ENCODE data around the gene SLC22A23.
A peak's percentile ranks its signal among the peaks of the same experiment; 100 is the strongest.

The SLC22A23 gene

DNA sequence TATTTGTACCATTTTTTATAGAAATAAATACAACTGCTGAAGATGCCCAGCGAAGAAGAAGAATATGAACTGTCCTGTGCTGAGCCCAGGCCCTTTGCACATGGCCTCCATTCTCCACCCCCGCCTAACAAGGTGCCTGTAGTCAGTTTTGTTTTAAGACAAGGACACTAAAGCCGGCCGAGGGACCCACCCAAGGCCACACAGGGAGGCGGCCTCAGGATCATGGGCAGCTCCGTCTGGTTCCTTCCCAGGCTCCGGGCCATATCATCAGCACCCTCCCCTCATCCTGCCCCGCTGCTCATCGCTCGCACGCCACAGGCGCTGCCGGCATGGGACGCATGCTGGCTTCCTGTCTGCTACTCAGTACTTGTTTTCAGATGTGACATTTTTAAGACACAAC lies 176.8 kb downstream of the SLC22A23 start:
- TF ChIP-seq, protein P1, sequence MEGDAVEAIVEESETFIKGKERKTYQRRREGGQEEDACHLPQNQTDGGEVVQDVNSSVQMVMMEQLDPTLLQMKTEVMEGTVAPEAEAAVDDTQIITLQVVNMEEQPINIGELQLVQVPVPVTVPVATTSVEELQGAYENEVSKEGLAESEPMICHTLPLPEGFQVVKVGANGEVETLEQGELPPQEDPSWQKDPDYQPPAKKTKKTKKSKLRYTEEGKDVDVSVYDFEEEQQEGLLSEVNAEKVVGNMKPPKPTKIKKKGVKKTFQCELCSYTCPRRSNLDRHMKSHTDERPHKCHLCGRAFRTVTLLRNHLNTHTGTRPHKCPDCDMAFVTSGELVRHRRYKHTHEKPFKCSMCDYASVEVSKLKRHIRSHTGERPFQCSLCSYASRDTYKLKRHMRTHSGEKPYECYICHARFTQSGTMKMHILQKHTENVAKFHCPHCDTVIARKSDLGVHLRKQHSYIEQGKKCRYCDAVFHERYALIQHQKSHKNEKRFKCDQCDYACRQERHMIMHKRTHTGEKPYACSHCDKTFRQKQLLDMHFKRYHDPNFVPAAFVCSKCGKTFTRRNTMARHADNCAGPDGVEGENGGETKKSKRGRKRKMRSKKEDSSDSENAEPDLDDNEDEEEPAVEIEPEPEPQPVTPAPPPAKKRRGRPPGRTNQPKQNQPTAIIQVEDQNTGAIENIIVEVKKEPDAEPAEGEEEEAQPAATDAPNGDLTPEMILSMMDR (conservative IDR thresholded peaks at IDR 0.05; ENCODE audit: low read depth), result no peak
- no peak overlapping the region for H3K27ac ChIP-seq
- ChIA-PET POLR2A (ENCODE audit: low non-redundant PET) (interaction anchor here (0.7 kb wide), 1 partner anchor 453 kb away, joined by 3 read pairs; no protein-coding TSS in a partner anchor), CTCF (interaction anchor here (0.5 to 2.1 kb wide), 13 partner anchors 10 to 657 kb away, joined by 3 to 21 read pairs (median 3); partner anchors contain the start of genes FAM50B and SLC22A23)
- no peak for DNase-seq (ENCODE audit: low spot score)

DNA sequence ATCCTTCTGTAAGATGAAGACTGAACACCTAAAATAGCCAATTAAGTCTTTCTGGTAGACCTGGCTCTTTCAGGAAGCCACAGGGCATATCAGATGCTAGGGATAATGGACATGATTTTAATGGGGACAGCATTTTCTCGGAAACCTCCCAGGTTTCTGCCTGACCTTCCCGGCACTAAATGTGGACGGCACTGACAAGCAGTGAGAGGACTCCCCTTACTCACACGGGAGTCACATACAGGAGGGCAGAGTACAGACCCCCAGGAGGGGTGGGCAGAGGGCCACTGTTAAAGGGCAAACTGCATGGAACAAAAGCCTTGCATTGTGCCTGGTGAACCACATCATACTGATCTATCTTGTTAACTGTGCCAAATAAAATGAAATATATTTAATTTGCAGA lies 178.2 kb downstream of the SLC22A23 start:
- no peak for DNase-seq (ENCODE audit: low spot score)
- CTCF ChIA-PET, result interaction anchor here (0.9 kb wide), 1 partner anchor 428 kb away, joined by 4 read pairs; no protein-coding TSS in a partner anchor
- POLR2A ChIA-PET (ENCODE audit: low non-redundant PET), result no interaction called here
- H3K27ac ChIP-seq, result no peak overlapping the region
- TF ChIP-seq, protein P1 (conservative IDR thresholded peaks at IDR 0.05; ENCODE audit: low read depth), result no peak

DNA sequence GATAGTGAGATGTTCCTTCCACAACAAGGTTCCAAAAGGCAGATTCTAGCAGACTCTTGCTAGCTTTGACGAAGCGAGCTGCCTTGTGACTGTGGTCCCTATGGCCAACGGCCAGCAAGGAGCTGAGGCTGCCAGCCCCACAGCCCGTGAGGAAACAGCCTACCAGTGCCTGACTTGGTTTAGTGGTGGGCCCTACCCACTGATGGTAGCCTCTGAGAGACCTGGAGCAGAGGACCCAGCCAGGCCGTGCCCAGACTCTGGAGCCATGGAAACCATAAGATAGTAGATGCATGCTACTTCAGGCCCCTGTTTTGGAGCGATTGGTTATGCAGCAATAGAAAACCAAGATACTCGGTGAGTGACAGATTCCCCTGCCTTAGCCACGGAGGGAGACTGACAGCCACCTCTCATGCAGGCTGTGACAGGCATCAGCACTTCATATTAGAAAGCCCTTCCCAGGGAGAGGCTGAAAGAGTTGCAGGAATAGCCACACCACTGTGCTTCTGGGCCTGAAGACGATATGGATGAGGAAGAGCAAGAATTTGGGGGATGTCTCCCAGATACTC lies 178.9 kb downstream of the SLC22A23 start:
- no peak for DNase-seq (ENCODE audit: low spot score)
- TF ChIP-seq, protein P1 (conservative IDR thresholded peaks at IDR 0.05; ENCODE audit: low read depth), result no peak
- ChIA-PET POLR2A (ENCODE audit: low non-redundant PET) (no interaction called here), CTCF (no interaction called here)
- H3K27ac ChIP-seq, result no peak overlapping the region

DNA sequence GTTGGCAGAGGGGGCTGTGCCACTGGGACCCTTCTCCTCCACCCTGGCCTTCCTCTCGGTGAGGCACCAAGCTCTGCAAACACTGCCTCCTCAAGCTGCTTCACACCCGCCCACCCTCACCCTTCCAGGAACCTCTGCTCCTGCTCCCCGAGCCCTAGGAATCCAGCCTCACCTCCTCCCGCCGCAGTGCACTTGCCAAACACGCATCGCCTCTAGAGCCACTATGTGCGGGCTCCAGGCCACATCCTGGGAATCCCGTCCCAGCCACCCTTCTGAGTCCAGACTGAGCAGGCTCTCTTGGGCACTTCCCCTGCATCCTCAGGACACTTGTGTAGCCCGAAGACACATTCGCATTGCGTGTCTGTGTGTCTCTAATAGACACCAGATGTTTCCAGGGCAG lies 179.6 kb downstream of the SLC22A23 start:
- TF ChIP-seq, protein P1 (conservative IDR thresholded peaks at IDR 0.05; ENCODE audit: low read depth), result no peak
- peak overlapping the region; percentile 18; the same call in 1 of the 2 replicates for H3K27ac ChIP-seq
- CTCF ChIA-PET, result no interaction called here
- no peak for DNase-seq (ENCODE audit: low spot score)
- POLR2A ChIA-PET (ENCODE audit: low non-redundant PET), result no interaction called here

DNA sequence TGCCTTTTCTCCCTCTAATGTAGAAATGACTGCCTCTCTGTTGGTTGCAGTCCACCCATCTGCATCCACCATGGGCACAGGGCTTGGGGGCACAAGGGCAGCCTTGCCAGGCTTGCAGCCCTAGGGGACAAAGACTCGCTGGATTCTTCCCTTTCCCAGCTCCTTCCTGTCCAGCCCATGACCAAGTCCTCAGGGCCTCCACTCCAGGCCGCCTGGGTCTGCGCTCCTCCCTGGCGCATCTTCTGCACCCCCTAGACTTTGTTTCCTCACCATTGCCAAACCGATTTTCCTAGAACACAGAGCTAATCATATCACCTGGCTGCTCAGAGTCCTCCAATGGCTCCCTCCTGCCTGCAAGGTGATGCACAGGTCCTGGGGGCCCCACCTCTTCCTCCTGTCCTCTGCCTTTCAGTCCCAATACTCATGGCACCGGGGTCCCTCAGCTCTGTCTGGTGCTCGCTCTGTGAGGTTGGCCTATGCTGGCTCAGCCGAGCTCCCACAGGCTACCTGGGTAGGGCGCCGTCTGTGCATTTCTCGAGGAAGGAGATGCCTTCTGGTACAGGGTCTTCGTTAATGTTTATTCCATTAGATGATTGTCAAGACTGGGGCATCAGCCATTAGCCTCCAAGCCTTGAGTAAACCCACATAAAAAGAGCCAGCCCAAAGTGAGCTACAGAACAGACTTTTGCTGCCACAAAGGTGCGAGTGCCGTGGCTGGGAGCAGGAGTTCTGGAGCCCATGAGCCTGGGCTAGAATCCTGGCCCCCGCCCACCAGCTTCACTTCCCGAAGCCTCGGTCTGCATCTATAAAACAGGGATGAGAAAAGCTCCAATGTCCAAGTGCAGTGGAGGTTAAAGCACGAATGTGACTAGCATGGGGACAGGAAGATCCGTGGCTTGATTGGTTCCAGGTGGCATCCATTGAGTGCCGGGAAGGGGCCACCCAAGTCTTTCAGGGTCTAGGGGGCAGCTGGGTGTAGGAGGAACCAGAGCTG lies 180.4 kb downstream of the SLC22A23 start:
- no peak for DNase-seq (ENCODE audit: low spot score)
- H3K27ac ChIP-seq, result peak overlapping the region; percentile 18; the same call in 1 of the 2 replicates
- TF ChIP-seq, protein P1 (conservative IDR thresholded peaks at IDR 0.05; ENCODE audit: low read depth), result no peak
- POLR2A ChIA-PET (ENCODE audit: low non-redundant PET), result no interaction called here
- CTCF ChIA-PET, result interaction anchor here (0.5 to 0.6 kb wide), 2 partner anchors 390 to 419 kb away, joined by 3 read pairs; no protein-coding TSS in a partner anchor

DNA sequence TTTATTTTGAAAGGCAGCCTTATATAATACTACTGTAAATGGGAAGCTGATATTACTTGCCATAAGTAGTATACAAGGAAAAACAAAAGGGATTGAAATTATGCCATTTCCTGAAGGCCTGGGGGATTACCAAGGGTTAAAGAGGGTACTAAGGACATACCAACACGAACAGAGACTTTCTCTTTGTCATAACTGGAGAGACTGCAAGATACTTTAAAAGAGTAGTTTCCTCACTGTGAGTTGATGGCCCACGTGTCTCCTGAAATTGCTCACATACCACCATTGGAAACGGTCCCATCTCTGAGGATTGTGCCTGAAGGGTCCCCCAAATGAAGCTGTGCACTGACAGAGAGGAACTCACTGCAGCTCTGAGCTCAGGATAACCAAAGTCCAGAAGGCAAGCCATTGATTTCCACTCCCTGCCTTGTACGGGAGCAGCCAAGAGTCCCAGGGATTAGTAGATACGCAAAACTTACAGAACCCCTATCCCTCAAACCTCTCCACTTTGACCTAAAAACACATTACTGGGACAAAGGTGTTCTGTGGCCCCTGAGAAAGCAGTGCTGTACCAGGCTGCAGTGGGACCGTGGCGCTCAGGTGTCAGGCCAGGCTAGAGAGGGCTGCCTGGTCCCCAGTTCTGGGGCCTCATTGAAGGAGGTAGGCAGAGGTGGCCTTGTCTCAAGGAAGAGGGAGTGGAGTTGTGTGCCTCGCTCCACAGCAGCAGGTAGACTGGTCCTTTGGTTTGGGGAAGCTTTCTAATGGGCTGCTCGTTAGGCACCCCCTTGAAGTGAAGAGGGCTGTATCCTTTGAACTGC lies 182.9 kb downstream of the SLC22A23 start:
- ChIA-PET CTCF (interaction anchor here (0.6 kb wide), 1 partner anchor 575 kb away, joined by 3 read pairs; no protein-coding TSS in a partner anchor), POLR2A (ENCODE audit: low non-redundant PET) (no interaction called here)
- TF ChIP-seq, protein P1 (conservative IDR thresholded peaks at IDR 0.05; ENCODE audit: low read depth), result no peak
- peak overlapping the region; percentile 32; the same call in 1 of the 2 replicates for H3K27ac ChIP-seq
- no peak for DNase-seq (ENCODE audit: low spot score)
